Testis (tissue), 2 donors: ENCODE measurements around the gene KHNYN.

Experiments
- POLR2A ChIP-seq: fragments of 450-650 bp; IDR thresholded peaks from one replicate; pipeline ENCODE4 v1.6.1; 2017; ENCODE audit warnings: antibody characterized with exemption, mild to moderate bottlenecking, moderate library complexity
- TF ChIP-seq, protein P1 (sequence below), 3 experiments: fragments of 450-650 bp in 2 of 3; fragments of 200-600 bp in 1 of 3; sonication (generic) in 1 of 3; IDR thresholded peaks; one replicate each; pipeline ENCODE4 v1.5.1; 2016 to 2019; ENCODE audit warnings: antibody characterized with exemption in 3 of 3, mild to moderate bottlenecking in 2 of 3, moderate library complexity in 1 of 3

DNA sequence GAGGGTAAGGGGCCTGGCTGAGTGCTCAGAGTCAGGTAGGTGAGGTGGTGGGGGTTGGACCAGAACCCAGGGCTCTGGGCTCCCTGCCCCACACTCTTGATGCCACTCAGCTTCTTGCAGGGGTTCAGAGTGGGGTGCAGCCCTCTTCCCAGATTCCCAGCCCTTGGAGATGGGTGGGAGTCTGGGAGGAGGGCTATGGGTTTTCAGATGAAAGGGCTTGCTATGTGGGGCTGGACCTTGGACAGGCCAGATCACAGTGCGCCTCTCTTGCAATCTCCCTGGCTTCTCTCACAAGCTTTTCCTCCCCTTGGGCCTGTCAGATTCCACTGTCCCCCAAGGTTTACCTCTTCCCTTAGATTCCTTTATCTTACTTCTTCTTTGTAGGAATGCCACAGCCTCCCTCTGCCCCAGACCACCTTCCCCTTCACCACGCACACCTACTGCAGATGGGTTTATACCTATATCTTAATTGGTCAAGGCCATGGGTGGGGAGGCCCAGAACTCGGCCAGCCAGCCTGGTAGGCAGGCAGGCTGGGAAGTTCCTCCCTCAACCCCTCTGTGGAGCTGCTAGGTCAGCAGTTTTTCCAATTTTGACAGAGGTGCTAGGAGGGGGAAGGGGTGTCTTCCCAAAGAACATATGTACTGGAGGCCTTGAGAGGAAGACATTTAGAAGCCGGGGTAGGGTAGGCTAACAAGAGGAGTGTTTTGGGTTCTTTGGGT, 29.6 kb upstream of the KHNYN start:
- TF ChIP-seq, protein P1, sequence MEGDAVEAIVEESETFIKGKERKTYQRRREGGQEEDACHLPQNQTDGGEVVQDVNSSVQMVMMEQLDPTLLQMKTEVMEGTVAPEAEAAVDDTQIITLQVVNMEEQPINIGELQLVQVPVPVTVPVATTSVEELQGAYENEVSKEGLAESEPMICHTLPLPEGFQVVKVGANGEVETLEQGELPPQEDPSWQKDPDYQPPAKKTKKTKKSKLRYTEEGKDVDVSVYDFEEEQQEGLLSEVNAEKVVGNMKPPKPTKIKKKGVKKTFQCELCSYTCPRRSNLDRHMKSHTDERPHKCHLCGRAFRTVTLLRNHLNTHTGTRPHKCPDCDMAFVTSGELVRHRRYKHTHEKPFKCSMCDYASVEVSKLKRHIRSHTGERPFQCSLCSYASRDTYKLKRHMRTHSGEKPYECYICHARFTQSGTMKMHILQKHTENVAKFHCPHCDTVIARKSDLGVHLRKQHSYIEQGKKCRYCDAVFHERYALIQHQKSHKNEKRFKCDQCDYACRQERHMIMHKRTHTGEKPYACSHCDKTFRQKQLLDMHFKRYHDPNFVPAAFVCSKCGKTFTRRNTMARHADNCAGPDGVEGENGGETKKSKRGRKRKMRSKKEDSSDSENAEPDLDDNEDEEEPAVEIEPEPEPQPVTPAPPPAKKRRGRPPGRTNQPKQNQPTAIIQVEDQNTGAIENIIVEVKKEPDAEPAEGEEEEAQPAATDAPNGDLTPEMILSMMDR (IDR thresholded peaks at IDR 0.05) = no peak
- TF ChIP-seq POLR2A = no peak
